GM12864 (cell line): ENCODE data around the gene ACAP2.

Experiments used
- DNase-seq: peaks from one replicate; pipeline ENCODE4 v3.0.0-alpha.2; 2011; ENCODE audit warnings: low read depth
- H3K4me3 ChIP-seq: 2 replicates; pipeline ENCODE4 v1.5.1; 2011; ENCODE audit warnings: mild to moderate bottlenecking, low read depth, low read length, control low read depth
- CTCF ChIP-seq: IDR thresholded peaks from 2 replicates; pipeline ENCODE4 v1.5.1; 2011; ENCODE audit warnings: low read depth, mild to moderate bottlenecking, moderate library complexity, low read length, control low read depth, inconsistent platforms; ENCODE audit errors: missing control alignments

The ACAP2 gene

DNA sequence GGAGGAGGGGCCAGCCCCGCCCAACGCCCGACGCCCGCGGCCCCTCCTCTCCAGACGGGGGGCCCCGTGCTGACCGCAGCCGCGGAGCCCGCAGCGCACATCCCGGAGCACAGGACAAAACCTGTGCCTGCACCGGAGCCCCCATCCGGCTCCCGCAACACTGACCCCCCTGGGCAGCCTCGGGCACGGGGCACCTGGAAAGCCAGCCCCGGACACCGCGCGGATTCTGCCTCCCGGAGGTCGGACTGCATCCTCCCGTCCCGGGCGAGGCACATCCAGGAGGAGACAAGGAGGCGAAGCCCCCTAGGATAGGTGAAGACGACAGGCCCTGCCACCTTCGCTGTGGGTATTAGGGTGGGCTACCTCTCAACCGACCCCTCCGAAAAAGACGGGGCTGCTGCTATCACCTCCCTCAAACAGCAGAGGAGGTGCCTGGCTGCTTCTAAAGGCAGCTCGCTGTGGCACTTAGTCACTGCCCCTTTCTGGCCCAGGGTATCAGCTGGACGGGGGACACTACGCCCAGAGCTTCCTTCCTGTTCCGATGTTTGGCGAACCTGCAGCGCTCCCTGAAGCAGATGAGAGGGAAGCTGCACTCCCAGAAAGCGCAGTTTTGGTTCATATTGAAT is 182.4 kb downstream of the ACAP2 start:
- peak; percentile 14 for TF ChIP-seq CTCF
- peak overlapping the region; percentile 73 for H3K4me3 ChIP-seq
- DNase-seq: no peak

- peak; percentile 82 for DNase-seq
- peak; percentile 67 for TF ChIP-seq CTCF
- peak overlapping the region; percentile 73 for H3K4me3 ChIP-seq
Measured at GRCh38 chr3:195259475-195260279, 183.1 kb downstream of the ACAP2 start.

GRCh38 chr3:195259154-195259474 is 183.7 kb downstream of the ACAP2 start:
- TF ChIP-seq CTCF: no peak
- DNase-seq: no peak

DNA sequence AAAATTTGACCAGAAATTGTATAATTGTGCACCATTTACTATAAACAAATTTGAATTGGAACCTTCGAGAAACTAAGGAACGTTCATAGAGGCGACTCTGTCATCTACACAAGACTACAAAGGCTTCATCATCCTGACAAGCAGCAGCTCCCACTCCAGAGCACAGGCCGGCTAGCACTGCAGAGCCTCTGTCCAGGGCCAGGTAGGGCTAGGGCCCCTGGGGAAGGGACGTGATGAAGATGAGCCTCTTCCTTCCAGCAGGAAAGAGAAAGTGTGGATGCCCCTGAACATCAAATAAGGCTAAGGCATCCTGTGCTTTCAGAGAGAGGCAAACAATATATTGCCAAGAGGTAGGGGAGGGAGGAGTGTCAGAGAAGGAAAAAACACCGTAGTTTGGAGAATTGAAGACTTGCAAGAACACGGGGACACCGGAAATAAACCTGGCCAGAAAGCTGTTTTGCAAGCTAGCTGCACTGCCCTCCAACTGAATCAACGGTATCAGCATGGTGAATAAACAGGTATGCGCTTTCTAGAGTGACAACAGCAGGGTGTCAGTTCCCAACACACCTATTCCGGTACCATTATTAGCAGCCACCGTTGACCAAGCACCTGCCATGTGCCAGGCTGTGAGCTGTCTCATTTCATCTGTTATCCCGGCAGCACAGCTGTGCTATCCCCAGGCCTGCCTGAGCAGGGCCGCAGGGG is 184.2 kb downstream of the ACAP2 start:
- no peak for TF ChIP-seq CTCF
- H3K4me3 ChIP-seq: peak overlapping the region; percentile 59; the same call in 1 of the 2 replicates
- no peak for DNase-seq

More at GRCh38 chr3:195259154-195259474, 183.7 kb downstream of the ACAP2 start:
- H3K4me3 ChIP-seq: peak overlapping the region; percentile 59

- H3K4me3 ChIP-seq: no peak overlapping the region
- DNase-seq: no peak
- no peak for TF ChIP-seq CTCF
Measured at GRCh38 chr3:195257454-195258448, 185.1 kb downstream of the ACAP2 start.
